Stimulated activated CD4-positive, alpha-beta T cell treated with anti-CD3 and anti-CD28 coated beads, Interleukin-4, amount 100 ng/mL, for 48 hours (primary cell): ENCODE results near the gene TCEA3.
"Not testable (repeated sequence)": the region's sequence is repeated elsewhere in the genome, so short reads cannot be mapped to it uniquely, and the experiment has no call there.

Experiments used
- DNase-seq, 2 donors: peaks; one replicate each; pipeline ENCODE4 v3.0.0-alpha.2; 2020; ENCODE audit warnings: low read depth in 2 of 2

TCEA3 gene

DNA sequence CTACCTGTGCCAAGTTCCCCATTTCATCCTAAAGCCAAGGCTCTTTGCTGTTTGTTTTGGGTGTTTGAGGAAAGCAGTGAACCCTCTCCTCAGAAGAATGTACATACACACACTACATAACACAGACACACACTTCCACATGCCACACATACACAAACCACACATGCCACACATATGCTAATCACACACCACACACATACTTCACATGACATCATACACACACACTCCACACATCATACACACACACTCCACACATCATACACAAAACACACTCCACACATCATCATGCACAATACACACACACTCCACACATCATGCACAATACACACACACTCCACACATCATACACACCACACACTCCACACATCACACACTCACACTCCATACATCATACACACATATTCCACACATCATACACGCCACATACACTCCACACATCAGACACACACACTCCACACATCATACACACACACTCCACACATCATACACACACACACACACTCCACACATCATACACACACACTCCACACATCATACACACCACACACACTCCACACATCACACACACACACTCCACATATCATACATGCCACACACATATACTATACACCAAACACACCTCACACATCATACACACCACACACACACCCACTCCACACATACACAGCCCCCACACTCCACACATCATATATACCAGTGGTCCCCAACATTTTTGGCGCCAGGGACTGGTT lies 32.3 kb downstream of the TCEA3 start:
- no peak for DNase-seq

DNA sequence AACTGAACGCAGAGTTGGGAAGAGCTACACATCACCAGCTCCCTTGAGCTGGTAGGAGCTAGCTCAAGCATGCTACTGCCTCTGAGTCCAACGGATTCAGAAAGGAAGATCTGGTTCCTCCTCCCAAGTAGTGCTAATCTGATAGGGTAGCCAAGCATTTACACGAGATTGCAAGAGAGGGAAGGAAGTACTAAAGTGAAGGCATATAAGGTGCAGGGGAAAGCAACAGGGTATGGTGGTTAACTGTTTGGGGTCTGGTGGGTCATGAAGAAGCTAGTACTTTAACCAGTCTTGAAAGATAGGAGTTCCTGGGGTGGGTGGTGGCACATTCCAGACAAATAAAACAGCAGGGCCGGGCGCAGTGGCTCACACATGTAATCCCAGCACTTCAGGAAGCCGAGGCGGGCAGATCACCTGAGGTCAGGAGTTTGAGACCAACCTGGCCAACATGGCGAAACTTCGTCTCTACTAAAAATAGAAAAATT lies 34.7 kb downstream of the TCEA3 start:
- no peak for DNase-seq

DNA sequence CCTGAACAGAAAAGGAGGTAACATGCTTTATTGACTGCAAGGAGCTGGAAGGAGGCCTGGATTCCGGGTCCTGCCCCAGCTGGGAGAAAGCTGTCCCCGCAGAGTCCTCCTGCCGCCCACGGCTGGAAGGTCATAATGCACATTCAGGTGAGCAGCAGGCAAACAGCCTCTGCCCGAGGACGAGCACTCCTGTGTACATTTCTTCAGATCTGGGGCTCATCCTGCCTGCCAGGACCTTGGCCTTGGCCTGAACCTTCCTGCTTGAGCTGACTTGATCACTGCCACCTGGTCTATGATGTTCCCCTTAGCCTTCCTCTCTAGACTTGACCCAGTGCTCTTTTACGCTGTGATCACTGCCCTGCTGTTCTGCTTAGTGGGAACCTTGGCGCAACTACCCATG lies 37.1 kb downstream of the TCEA3 start:
- no peak for DNase-seq

DNA sequence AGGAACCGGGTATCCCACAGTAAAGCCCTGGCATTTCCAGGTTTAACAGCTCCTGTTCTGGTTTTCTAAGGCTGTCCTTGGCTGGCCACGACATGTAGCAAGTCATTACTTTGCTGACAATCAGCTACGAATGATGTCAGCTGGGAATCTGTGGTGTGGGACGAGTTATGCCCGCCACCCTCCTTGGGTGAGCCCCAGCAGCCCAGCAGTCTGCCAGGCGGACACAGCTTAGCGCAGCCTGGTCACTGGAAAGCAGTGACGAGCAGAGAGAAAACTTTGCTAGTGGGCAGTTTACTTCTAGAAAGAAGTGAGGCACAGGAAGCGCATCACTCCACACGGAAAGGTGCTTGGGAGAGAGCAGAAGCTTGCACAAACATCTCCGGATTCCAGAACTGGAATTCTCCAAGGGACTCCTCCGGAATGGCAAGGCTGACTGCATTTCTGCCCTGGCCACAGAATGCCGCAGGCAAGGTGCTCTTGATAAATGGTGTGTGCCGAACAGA lies 39.4 kb downstream of the TCEA3 start:
- DNase-seq, result no peak

DNA sequence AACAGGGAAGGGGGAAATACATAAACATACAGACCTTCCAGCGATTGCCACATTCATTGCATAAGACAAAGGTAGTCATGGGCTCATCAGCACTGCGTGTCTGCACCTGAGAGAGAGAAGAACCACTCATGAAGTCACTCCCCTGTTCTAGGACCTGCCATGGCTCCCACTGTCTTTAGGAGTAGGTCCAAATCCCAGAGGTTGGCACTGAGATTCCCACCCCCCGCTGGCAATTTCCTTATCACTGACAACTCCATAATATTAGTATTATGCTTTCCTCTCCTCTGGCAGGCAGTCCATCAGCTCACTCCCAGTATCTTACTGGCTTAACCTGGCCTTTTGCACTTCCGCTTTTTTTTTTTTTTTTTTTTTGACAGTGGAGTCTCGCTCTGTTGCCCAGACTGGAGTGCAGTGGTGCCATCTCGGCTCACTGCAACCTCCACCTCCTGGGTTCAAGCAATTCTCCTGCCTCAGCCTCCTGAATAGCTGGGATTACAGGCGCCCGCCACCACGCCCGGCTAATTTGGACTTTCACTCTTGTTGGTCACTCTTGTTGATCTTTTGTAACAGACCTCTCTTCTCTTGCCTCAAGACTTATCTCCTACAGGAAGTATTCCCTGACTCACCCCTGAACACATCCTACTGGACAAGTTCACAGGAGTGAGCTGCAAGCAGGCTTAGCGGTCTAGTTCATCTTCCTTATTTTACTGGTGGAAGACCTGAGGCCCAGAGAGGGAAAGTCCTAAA lies 40.1 kb downstream of the TCEA3 start:
- DNase-seq, result no peak

DNA sequence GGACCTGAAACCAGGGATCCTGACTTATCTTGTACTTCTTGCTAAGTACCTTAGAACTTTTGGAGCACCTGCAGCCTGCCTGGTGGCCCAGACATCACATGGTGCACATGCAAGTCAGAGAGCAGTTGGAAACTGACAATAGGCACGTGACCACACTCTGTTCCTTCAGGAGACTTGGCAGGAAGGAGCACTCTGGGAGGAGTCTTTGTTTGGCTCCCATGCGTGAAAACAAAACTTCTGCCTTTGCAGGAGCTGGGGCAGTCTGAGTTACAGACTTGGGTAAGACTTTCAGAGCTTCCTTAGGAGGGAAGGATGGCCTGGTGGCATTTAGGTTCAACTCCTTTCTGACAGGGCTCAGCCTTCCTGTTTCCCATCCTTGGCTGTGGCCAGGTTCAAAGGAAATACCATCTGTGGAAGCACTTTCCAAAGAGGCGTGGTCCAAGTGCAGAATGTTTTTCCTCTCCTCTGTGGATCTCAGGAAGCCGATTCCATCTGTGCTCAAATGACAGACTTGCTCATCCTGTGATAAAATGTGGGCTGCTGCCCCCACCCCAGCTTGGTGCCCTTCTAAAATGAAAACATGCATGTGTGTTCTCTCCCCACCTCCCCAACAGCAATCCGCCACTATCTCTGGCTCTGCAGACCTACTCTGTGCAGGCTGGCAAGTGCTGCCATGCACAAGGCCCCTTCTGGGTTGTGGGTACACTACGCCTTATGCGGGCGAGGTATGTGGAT lies 40.8 kb downstream of the TCEA3 start:
- DNase-seq, result no peak

DNA sequence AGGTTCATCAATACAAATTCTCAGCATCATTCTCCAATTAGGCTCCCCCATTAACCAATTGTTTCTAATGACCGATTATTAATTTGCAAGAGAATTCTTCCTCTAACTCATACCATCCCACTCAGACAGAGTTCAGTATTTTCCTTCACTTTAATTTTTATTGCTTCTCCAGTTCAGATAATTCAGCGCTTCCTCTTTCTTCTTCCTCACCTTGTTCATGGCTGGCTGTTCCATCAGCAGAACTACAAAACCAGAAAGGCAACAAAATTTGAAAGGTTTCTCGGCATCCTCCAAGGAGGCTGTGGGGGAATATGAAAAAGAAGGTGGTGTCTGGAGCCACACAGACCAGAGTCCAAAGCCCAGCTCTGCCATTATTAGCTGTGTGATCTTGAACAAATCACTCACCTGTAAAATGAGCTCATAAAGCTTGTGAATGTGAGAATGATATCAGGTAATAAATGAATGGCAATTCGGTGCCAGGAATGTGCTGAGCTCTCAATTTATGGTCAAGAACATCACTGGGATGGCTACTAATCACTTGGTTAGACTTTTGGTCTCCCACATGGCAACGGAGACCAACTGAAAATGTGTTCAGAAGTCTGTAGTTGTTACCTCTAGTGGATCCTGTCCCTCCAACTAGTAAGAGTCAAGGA lies 43.2 kb downstream of the TCEA3 start:
- no peak for DNase-seq

DNA sequence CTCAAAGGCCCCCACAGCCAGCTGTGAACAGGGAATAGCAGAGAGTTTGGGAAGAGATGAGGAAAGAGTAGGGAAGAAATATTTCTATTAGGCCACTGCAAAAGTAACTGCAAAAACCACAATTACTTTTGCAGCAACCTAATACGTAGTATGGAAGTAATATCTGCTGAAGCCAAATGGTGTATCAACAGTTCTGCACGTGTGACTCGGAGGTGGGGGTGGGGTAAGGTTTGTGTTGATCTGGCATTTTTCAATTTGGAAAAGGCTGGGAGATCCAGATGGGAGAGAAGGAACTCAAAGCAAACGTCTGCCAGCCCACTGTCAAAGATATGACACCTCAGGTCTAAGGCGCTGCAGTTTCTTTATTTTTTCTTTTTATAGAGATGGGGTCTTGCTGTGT lies 43.8 kb downstream of the TCEA3 start:
- no peak for DNase-seq

DNA sequence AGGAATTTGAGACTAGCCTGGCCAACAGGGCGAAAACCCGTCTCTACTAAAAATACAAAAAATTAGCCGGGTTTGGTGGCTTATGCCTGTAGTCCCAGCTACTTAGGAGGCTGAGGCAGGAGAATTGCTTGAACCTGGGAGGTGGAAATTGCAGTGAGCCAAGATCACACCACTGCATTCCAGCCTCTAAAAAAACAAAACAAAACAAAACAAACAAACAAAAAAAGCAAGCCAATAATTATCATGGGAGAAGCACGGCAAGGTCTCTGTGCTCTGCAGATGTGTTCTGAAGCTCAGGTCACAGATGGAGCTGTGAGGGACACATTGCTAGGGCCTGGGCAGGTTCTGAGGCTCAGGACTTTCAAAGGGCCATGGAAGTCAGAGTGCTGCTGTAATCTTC lies 44.3 kb downstream of the TCEA3 start:
- DNase-seq, result not testable (repeated sequence)

DNA sequence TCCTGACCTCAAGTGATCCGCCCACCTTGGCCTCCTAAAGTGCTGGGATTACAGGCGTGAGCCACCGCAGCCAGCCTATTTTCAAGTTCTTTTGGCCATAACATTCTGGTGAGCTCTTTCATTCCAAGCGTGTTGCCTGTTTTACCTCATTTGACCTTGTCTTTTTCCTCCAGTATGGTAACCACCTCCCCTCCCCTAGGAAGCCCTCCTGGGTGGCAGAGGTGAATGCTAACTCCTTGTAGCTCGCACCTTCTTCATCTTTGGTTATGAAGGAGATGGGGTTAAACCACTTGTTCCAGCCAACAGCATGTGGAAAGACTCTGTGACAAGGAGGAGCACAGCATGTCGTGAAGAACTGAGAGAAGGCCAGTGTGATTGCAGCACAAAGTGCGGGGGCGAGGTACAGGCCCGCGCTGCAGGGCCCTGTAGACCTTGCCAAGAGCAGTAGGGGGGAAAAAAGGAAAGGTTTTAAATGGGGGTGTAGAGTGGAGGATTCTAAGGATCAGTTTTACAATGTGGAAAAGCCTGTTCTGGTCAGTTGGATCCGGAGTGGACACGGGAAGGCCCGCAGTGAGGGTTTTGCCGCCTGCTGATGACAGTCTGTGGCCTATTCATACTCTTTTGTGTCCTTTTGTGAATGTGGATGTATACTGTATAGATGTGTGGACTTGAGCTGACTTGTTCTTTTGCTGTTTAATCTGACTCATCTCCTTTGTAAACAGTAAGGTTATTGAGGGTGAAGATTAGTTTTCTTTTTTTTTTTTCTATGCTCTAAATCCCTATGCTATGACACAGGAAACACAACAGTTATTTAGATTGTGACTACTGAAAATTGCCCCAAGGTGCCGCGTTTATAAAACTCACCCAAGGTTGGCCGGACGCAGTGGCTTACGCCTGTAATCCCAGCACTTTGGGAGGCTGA lies 47.4 kb downstream of the TCEA3 start:
- no peak for DNase-seq

DNA sequence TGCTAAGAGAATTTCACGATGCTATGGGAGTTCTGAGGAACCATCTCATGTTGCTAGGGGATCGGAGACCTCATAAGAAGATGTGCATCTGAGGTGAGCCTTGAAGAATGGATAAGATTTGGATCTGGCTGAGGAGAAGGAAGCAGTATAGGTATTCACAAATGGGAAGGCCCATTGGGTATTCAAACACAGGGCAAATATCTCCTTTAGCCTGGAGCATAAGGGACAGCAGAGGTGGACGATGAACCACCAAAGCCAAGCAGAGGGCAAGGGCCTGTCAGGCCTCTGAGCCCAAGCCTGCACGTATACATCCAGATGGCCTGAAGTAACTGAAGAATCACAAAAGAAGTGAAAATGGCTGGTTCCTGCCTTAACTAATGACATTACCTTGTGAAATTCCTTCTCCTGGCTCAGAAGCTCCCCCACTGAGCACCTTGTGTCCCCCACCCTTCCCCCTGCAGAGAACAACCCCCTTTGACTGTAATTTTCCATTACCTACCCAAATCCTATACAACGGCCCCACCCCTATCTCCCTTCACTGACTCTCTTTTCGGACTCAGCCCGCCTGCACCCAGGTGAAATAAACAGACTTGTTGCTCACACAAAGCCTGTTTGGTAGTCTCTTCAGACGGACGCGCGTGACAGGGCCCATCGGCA lies 50.3 kb downstream of the TCEA3 start:
- DNase-seq, result not testable (repeated sequence)

DNA sequence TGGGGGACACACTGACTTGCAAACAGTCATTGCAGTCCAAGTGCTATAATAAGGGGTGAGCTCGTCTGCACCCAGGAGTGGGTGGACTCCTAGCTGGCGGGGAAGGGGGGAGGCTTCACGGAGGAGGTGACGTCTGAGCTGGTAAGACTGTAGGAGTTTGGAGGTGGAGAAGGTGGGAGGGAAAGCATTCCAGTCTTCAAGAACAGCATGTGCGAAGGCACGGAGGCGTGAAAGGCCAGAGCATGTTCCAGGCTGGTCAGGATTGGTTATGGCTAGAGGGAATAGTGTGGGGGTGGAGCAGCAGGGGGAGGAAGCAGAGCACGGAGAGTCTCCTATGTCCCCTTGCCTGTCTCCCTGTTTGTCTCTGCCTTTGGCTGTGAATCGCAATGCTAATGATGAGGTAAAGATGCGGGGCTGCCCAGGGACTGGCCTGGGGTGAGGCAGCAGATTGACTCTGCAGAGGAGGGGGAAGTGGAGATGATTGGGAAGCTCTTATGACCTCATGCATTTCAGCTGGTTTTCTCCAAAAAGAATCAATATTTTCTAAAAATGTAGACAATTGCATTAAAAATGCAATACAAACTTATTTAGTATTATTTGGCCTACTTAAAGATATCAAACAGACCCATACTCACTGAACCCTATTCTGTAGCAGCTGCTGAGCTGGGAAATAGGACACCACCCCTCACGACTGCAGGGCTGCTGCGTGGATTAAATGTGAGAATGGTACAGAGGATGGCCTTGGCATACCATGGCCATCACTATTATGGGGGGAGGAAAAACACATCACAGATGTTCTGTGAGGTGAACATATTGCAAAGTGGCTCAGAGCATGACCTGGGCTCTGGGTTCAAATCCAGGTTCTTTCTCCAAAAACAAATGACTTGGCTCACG lies 52.3 kb downstream of the TCEA3 start:
- DNase-seq, result no peak

DNA sequence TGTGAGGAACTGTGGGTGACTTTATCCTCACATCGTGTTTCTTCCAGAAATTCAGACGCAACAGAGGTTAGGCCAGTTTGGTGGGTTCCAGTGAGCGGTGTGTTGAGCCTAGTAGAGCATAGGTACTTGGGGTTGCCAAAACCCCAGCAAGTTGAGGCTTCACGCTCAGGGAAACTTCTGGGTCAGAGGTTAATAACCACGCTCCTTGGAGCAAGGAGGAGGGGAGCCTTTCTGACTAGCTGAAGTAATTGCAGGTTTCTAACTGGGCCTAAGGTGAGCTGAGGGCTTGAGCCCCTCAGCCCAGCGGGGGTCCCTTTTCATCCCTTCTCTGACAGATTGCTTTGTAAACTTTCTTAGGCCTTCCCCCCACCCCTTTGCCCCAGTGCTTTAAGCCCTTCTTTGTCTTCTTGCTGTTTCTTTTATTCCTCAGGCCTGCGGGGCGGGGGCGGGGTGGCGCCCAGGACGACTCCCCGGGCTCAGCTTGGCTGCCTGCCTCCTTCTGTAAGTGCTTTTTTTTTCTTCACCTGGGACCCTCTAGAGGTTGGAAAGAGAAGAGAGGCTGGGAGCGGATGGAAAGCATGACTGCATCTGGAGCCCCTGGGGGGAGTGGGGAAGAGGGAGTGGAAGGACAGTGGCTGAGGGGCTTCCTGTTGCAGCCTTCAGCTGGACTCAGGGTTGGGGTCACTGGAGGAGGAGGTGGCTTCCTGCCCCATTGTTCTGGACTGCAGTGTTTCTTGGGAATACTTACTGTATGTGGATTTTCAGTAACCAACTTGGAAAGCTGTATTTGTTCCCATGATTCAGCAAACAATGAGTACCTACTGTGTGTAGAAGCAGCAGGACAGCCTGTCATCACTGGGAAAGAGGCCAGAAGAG lies 53.6 kb downstream of the TCEA3 start:
- no peak for DNase-seq

DNA sequence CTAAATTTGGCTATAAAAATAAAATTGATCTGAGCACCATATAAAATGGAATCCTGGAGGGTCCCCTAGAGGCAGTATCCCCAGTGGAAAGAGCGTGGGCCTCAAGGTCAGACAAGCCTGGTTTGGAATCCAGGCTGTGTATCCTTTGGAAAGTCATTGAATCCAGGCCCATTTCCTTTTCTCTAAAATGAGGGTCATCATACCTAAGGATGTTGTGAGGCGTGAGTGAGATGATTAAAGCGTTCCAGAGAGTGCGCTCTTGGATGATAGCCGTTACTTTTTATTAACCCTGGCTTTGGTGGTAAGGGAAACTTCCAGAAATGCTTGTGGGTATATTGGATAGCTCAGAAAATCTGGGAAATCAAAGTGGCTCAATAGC lies 54.2 kb downstream of the TCEA3 start:
- DNase-seq, result no peak

DNA sequence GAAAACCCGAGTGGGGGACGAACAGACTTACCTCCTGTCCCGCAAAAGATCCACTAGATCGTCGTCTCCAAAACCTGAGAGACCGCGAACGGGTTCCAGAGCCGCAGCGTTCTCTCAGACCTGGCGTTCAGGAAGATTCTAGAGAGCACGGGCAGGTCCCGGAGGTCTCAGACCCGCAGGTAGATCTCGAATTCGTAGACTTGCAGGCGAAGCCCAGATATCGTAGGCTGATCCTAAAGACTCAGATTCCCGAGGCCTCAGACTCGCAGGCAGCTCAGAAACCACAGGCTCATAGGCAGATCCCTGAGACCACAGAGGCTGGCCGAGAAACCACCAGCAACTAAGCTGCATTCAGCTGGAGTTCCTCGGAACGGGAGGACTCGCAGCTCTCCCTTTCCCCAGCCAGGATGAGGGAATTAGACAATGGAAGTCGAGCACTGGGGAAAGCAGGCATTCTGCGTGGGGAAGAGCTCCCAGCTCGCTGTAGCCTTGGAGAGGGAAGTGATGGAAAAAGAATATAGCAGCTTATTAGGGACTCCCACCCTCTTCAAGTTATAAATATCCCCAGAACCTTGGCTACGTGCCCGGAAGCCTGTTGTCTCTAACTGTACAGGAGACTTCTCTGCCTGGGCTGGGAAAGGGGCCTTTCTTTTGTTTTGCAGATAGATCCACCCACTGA lies 55.1 kb downstream of the TCEA3 start, which contains the start of gene ZNF436:
TSS of gene ZNF436 (minus strand) at position 502 of the 679 bp plus-strand sequence. CDS start 1,831 bp downstream, outside the sequence.
- peak in 1 of 2 donors; percentile 12 for DNase-seq

DNA sequence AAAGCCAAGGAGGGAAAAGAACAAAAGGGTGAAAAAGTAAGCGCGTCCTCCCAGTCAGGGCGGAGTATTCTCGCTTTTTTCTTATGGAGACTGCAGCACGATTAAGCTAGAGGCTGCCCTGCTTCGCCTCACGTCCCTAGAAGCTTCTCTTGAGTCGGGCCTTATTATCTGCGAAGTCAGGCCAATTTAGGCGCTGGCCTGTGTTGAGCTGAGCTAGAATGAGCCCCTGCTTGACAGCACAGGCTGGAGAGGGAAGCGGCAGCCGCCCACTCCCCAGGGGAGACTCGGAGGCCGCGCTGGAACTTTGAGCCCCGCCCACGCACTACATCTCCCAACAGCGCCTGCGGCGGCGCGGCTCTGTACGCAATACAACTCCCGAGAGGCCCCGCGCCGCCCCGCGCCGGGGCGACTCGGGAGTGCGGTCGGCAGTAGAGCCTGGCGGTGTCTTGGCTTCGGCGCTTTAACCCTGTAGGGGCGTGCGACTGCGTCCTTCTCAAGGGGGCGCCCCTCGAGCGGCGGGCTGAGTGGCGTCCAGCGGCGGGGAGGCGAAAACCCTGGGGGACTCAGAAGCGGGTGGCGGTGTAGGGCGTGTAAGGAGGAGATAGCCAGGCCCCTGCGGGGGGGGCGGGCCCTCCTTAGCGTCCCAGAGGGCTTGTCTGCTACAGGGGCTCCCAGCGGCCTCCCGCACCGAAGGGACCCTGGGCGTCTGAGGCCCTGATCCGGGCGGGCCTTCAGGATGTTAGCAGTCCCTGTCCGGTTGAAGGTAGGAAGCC lies 55.8 kb downstream of the TCEA3 start:
- peak; percentile 81 to 84 for DNase-seq
